HEK293T (cell line): ENCODE results near the gene CDK5RAP3.

Source experiments
- ARNT ChIP-seq: fragments of 450-650 bp; IDR thresholded peaks from 2 replicates; pipeline ENCODE4 v1.6.1; 2017; ENCODE audit warnings: mild to moderate bottlenecking
- BHLHE40 ChIP-seq: fragments of 450-650 bp; IDR thresholded peaks from 2 replicates; pipeline ENCODE4 v1.6.1; 2016; ENCODE audit warnings: mild to moderate bottlenecking, moderate library complexity, borderline replicate concordance
- FOXK2 ChIP-seq: fragments of 450-650 bp; IDR thresholded peaks from 2 replicates; pipeline ENCODE4 v1.6.1; 2016; ENCODE audit warnings: mild to moderate bottlenecking
- L3MBTL2 ChIP-seq: fragments of 450-650 bp; conservative IDR thresholded peaks from 2 replicates; pipeline ENCODE4 v1.6.1; 2016; ENCODE audit warnings: mild to moderate bottlenecking
- LEF1 ChIP-seq: fragments of 450-650 bp; IDR thresholded peaks from 2 replicates; pipeline ENCODE4 v1.6.1; 2017; ENCODE audit warnings: mild to moderate bottlenecking, borderline replicate concordance
- SP1 ChIP-seq: fragments of 450-650 bp; IDR thresholded peaks from 2 replicates; pipeline ENCODE4 v1.6.1; 2017
- SUZ12 ChIP-seq: fragments of 450-650 bp; IDR thresholded peaks from 2 replicates; pipeline ENCODE4 v1.6.1; 2016; ENCODE audit warnings: mild to moderate bottlenecking
- TARDBP ChIP-seq: fragments of 450-650 bp; IDR thresholded peaks from 2 replicates; pipeline ENCODE4 v1.6.1; 2016
- ZNF384 ChIP-seq: fragments of 450-650 bp; IDR thresholded peaks from 2 replicates; pipeline ENCODE4 v1.6.1; 2016
- TF ChIP-seq, protein P1 (sequence below): fragments of 450-650 bp; IDR thresholded peaks from 2 replicates; pipeline ENCODE4 v1.6.1; 2016

DNA sequence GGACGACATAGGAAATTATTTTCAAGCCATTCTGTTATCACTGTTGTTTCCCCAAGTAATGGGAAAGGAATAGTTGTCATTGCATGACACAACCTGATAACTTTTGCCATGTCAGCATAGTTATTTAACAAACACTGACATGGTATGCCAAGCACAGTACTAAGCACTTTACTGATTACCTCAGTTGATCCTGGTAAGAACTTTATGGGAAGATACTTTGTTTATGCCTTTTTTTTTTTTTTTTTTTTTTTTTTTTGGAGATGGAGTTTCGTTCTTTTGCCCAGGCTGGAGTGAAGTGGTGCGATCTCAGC is 45.3 kb upstream of the CDK5RAP3 start:
- TF ChIP-seq TARDBP (no peak), SUZ12 (no peak), ARNT (no peak), LEF1 (no peak), SP1 (no peak), FOXK2 (no peak), L3MBTL2 (no peak), ZNF384 (no peak), BHLHE40 (no peak)
- TF ChIP-seq, protein P1, sequence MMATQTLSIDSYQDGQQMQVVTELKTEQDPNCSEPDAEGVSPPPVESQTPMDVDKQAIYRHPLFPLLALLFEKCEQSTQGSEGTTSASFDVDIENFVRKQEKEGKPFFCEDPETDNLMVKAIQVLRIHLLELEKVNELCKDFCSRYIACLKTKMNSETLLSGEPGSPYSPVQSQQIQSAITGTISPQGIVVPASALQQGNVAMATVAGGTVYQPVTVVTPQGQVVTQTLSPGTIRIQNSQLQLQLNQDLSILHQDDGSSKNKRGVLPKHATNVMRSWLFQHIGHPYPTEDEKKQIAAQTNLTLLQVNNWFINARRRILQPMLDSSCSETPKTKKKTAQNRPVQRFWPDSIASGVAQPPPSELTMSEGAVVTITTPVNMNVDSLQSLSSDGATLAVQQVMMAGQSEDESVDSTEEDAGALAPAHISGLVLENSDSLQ = no peak
